Ovary (tissue), 9 donors: ENCODE results near the gene CHP2. TPM values are rescaled to one million over a fixed set of nuclear protein-coding genes. Genes with fewer than 3 reads are reported as not detected.
"Not testable (repeated sequence)": the region's sequence is repeated elsewhere in the genome, so short reads cannot be mapped to it uniquely, and the experiment has no call there.

Source experiments
- DNase-seq, 5 donors: peaks; one replicate each; pipeline ENCODE4 v3.0.0-alpha.2; 2019 to 2020
- H3K27ac ChIP-seq, 2 donors: fragments of 200-600 bp; one replicate each; pipeline versions ENCODE4 v1.5.1 to v1.8.0; 2019 to 2022
- H3K27me3 ChIP-seq: fragments of 200-600 bp; one replicate; pipeline ENCODE4 v1.8.0; 2022
- H3K36me3 ChIP-seq: fragments of 200-600 bp; sonication (generic); one replicate; pipeline ENCODE4 v1.5.1; 2019
- H3K4me1 ChIP-seq: one replicate; pipeline ENCODE4 v1.8.1; 2013; ENCODE audit warnings: mild to moderate bottlenecking, moderate library complexity; ENCODE audit not compliant: insufficient read depth
- H3K4me3 ChIP-seq: fragments of 200-600 bp; sonication (generic); one replicate; pipeline ENCODE4 v1.5.1; 2017
- H3K9me3 ChIP-seq, 2 donors: fragments of 200-600 bp in 1 of 2; sonication (generic) in 1 of 2; one replicate each; pipeline versions ENCODE4 v1.5.1 to v1.8.1; 2013 to 2019; ENCODE audit warnings: mild to moderate bottlenecking in 1 of 2, moderate library complexity in 1 of 2
- CTCF ChIP-seq, 3 donors: fragments of 450-650 bp in 2 of 3; fragments of 200-600 bp in 1 of 3; IDR thresholded peaks; one replicate each; pipeline versions ENCODE4 v1.5.1 to v1.8.0; 2016 to 2022; ENCODE audit warnings: antibody characterized with exemption in 3 of 3, mild to moderate bottlenecking in 1 of 3
- EP300 ChIP-seq: sonication (generic); formaldehyde crosslinking; IDR thresholded peaks from one replicate; pipeline ENCODE4 v1.6.1; 2017; ENCODE audit warnings: antibody characterized with exemption
- POLR2A ChIP-seq: fragments of 450-650 bp; IDR thresholded peaks from one replicate; pipeline ENCODE4 v1.6.1; 2017; ENCODE audit warnings: antibody characterized with exemption, mild to moderate bottlenecking, moderate library complexity
- WGBS, 3 donors: extraction: QIAGEN DNeasy Blood & Tissue Kit in 1 of 3; methylation state at CpG; one replicate each; pipeline versions ENCODE4 v1.1.5 to v1.1.7; 2013 to 2017; 5-methylcytosine and 5-hydroxymethylcytosine counted together
- intact Hi-C, 4 donors: fragments of 100-400 bp; cut with DNase I; formaldehyde crosslinking; loops; one replicate each; pipeline versions ENCODE4 v1.11.0 to v1.15.1; 2022 to 2023
- polyA plus RNA-seq, 2 donors: library from polyadenylated mRNA; stranded (reverse); fragments of 200-250 nt in 1 of 2; fragments of 350-450 nt in 1 of 2; fragmentation: Illumina TruSeq in 1 of 2; extraction: RNeasy Lipid Tissue Mini Kit (QIAGEN cat#74804) in 1 of 2; gene quantifications; one replicate each; pipeline ENCODE4 v1.2.3, GENCODE V29; 2013 to 2014
- total RNA-seq, 7 donors: library from RNA; depleted of rRNA in 2 of 7; stranded (reverse); fragments of >200 nt in 2 of 7; fragmentation: NEBNext Ultra II Directional in 3 of 7; extraction: Animal tissue kit (Norgen Biotek cat#: 25700) in 3 of 7; gene quantifications; one replicate each; pipeline versions ENCODE4 v1.1.0 to v1.2.4, GENCODE V29; 2016 to 2023
- donor health status: DM: no; HTN: no; CAD: no; lungs with moderate emphysema.
- donor health status: DM: no; HTN: no; CAD: no.
- donor health status: Bipolar disorder and iron deficiency.
- donor health status: DM: yes; HTN: yes; CAD: no.
- donor health status: DM: no; HTN: no; CAD: no.
- donor health status: DM: yes; HTN: yes; CAD: no.

CHP2 gene
- total and polyA plus RNA-seq, 9 donors = 0.05 to 0.15 (median 0.10) TPM; not detected in 6

- DNase-seq = no peak
- intact Hi-C loops = no loop called here
- H3K9me3 ChIP-seq = no peaks in the 10 kb centered on the region
- H3K4me1 ChIP-seq = no peaks in the 10 kb centered on the region
- H3K27me3 ChIP-seq = no peaks in the 10 kb centered on the region
- WGBS, 3 donors = 80 to 84% (median 81%) methylated on average over 5 of the region's 5 CpGs
- no peak overlapping the region for H3K4me3 ChIP-seq
- TF ChIP-seq EP300 (no peak), POLR2A (no peak), CTCF (IDR thresholded peaks at IDR 0.05) (no peak)
- H3K36me3 ChIP-seq = no peaks in the 10 kb centered on the region
- no peak overlapping the region for H3K27ac ChIP-seq
These were observed 38.3 kb upstream of the CHP2 start for GRCh38 chr16:23716484-23716883.

- WGBS, 3 donors = 78 to 80% (median 78%) methylated on average over 9 of the region's 9 CpGs
- H3K27ac ChIP-seq, H3K4me1 ChIP-seq, H3K36me3 ChIP-seq, DNase-seq, H3K4me3 ChIP-seq, H3K27me3 ChIP-seq, intact Hi-C loops, H3K9me3 ChIP-seq: not testable (repeated sequence)
These were observed 32.1 kb upstream of the CHP2 start for GRCh38 chr16:23722613-23723240.

- intact Hi-C loops = no loop called here
These were observed 30.6 kb upstream of the CHP2 start for GRCh38 chr16:23724096-23724784.

GRCh38 chr16:23724785-23725131 lies 30.1 kb upstream of the CHP2 start:
- Histone ChIP-seq H3K36me3 (no peaks in the 10 kb centered on the region), H3K27me3 (no peaks in the 10 kb centered on the region), H3K9me3 (no peaks in the 10 kb centered on the region), H3K27ac (no peak overlapping the region), H3K4me1 (no peaks in the 10 kb centered on the region), H3K4me3 (no peak overlapping the region)
- intact Hi-C loops = no loop called here
- 48 to 65% (median 54%) methylated on average over 3 of the region's 3 CpGs for WGBS, 3 donors
- no peak for DNase-seq
- TF ChIP-seq POLR2A (no peak), CTCF (IDR thresholded peaks at IDR 0.05) (no peak), EP300 (no peak)

More at GRCh38 chr16:23724096-23724784, 30.6 kb upstream of the CHP2 start:
- Histone ChIP-seq H3K4me1 (no peaks in the 10 kb centered on the region), H3K9me3 (no peaks in the 10 kb centered on the region), H3K27me3 (no peaks in the 10 kb centered on the region), H3K36me3 (no peaks in the 10 kb centered on the region), H3K4me3 (no peak overlapping the region), H3K27ac (no peak overlapping the region)
- TF ChIP-seq CTCF (IDR thresholded peaks at IDR 0.05) (no peak), POLR2A (no peak), EP300 (no peak)
- 56 to 72% (median 64%) methylated on average over 8 of the region's 8 CpGs for WGBS, 3 donors
- DNase-seq = no peak

GRCh38 chr16:23726710-23727109 lies 28.1 kb upstream of the CHP2 start:
- 84 to 92% (median 84%) methylated on average over 3 of the region's 3 CpGs for WGBS, 3 donors
- no peaks in the 10 kb centered on the region for H3K36me3 ChIP-seq

More at GRCh38 chr16:23726710-23727109, 28.1 kb upstream of the CHP2 start:
- Histone ChIP-seq H3K4me1 (no peaks in the 10 kb centered on the region), H3K9me3 (no peaks in the 10 kb centered on the region), H3K4me3 (no peak overlapping the region), H3K27me3 (no peaks in the 10 kb centered on the region), H3K27ac (no peak overlapping the region)
- TF ChIP-seq EP300 (no peak), CTCF (IDR thresholded peaks at IDR 0.05) (no peak)
- intact Hi-C loops = no loop called here
- no peak for DNase-seq
